Measurements from ENCODE around the gene SIDT2.
"Not testable (repeated sequence)": the region's sequence is repeated elsewhere in the genome, so short reads cannot be mapped to it uniquely, and the experiment has no call there.

Gene SIDT2

DNA sequence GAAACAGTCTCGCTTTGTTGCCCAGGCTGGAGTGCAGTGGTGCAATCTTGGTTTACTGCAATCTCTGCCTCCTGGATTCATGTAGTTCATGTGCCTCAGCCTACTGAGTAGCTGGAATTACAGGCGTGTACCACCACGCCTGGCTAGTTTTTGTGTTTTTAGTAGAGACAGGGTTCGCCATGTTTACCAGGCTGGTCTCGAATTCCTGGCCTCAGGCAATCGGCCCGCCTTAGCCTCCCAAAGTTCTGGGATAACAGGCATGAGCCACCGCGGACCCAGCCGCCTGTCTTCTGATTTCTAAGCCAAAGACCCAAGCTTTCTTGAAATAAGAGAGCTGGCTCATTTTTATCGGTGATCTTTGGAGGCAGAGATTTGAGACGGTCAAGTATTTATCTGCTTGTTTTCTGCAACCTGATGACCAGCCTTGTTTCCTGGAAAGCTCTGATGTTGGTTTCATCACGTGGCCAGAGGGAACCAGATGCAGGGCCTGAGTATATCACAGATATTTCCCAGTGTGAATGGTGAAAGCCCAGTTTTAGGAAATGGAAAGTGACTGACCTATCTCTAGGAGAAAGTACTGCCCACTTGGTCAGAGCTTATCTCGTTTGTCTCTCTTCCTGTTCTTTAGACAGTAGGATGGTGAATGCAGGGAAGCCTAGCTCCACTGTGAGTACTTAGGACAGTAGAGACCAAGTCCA lies 5.7 kb upstream of the SIDT2 start:
- no peak for DNase-seq (ENCODE audit: low spot score)

GRCh38 chr11:117175104-117175503 lies 3.4 kb upstream of the SIDT2 start:
- no peak for DNase-seq (ENCODE audit: low spot score)

DNA sequence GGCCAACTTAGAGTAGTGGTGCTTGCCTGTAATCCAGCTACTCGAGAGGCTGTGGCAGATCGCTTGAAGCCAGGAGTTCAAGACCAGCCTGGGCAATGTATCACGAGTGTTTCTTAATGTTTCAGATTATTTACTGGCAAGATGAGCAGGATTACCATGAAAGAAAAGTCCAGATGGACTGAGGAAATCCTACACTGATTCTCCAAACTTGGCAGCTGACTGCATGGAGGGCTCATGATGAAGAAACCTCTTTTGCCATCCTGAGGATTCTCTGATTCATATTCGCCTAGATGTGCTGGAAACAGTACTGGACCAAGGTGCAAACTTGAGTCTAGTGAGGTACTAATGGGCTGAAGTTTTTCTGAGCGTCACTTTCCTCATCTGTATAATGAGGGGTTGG lies 2.8 kb upstream of the SIDT2 start:
- DNase-seq (ENCODE audit: low spot score) = no peak

DNA sequence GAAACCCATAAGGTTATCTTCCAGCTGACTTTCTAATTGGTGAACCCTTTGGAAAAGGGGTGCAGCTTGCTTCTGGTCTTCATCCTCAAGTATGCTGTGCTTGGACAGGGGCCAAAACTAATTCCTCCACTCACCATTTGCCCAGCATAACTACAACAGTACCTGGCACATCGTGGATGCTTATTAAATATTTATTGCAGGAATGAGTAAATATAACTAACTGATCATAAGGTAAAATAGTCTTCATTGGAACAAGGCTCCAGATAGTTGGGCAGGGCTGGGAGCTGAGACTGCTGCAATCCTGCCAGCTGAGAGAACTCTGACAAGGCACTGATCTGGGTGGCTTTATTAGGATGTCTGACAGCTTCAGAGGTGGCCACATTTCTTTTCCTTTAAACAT lies 2.4 kb upstream of the SIDT2 start:
- DNase-seq (ENCODE audit: low spot score) = no peak

DNA sequence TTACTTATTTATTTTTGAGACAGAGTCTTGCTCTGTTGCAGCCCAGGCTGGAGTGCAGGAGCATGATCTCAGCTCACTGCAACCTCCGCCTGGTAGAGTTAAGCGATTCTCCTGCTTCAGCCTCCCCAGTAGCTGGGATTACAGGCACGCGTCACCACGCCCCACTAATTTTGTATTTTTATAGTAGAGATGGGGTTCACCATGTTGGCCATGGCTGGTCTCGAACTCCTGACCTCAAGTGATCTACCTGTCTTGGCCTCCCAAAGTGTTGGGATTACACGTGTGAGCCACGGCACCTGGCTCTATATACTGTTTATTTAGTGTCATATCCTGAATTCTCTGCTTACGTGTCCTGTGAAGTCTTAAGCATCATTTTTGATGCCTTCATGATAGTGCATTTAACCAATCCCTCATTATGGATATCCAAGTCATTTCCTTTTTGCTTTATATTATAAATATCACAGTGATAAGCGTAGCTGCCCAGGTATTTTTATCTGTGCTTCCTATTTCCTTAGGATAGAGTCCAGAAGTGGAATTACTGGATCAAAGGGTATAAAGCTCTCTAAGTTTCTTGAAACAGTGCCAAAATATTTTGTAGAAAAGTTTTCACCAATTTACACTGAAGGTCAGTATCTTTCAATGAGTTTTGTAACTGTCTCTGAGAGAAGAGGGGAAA lies 871 bp upstream of the SIDT2 start:
- DNase-seq (ENCODE audit: low spot score) = no peak

GRCh38 chr11:117179048-117179999 lies 781 bp downstream of the SIDT2 start:
- peak; percentile 28 for DNase-seq (ENCODE audit: low spot score)

- DNase-seq (ENCODE audit: low spot score) = no peak
These were observed 1.5 kb downstream of the SIDT2 start for GRCh38 chr11:117180020-117180419.

DNA sequence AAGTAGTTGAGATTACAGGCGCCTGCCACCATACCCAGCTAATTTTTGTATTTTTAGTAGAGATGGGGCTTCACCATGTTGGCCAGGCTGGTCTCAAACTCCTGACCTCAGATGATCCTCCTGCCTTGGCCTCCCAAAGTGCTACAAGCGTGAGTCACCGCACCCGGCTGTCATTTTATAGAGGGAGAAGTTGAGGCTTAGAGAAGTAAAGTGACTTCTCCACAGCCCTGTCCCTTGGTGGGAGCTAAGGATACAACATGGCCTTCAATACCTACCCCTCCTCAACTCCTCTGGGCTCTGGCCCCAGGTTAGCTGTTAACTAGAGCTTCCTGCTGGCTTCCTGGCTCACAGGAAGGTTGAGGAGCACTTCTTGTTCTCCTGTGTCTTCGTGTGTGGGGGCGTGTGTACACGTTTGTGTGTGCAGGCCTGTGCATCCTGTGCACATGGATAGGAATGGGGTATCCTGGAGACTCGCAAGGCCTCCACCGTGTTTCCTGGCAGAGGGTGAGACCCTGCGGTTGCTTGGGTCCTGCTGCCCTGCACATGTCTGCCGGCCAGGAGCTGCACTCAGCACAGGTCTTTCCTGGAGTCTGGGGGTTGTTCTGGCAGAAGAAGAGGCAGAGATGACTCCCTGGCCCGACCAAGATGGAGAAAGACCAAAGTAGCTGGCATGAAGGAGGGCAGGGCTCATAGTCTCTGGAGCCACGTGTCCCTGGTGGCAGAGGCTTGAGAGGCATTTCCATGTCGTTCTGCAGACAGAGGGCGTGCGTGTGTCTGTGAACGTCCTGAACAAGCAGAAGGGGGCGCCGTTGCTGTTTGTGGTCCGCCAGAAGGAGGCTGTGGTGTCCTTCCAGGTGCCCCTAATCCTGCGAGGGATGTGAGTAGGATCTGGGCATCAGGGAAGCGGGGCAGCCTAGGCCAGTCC lies 2.4 kb downstream of the SIDT2 start:
- DNase-seq (ENCODE audit: low spot score) = peak; percentile 54

DNA sequence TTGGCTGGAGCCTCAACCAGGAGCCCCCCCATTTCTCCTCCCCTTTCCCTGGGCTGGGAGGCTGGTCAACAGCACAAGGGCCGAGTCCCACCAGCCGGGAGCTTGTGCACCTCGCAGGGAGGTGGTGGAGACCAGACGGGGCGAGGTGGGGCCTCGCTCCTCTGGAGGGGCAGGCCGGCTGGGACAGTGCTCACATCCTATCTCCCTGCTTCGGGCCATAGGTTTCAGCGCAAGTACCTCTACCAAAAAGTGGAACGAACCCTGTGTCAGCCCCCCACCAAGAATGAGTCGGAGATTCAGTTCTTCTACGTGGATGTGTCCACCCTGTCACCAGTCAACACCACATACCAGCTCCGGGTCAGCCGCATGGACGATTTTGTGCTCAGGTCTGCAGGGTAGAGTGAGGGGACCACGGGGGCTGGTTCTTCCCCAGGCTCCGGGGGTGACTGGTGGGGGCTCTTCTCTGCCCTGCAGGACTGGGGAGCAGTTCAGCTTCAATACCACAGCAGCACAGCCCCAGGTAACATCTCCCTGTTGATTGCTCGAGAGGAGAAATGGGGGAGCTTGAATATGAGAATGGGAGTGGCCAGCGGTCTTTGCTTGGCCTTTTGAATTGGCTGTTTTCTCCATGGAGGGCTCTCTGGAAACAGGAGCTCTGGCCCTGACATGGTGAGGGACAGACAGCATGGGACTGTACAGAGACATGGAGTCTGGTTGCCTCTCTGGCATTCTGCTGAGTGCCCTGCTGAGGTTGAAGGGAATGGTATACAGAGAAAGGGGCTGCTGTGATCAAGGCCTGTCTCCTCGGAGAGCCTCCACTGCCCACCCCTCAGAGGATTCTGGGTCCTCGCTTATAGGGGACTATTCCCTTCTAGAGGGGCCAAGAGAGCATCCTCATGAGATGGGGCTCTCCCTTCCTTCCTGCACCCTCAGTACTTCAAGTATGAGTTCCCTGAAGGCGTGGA lies 3.3 kb downstream of the SIDT2 start:
- DNase-seq (ENCODE audit: low spot score) = no peak

DNA sequence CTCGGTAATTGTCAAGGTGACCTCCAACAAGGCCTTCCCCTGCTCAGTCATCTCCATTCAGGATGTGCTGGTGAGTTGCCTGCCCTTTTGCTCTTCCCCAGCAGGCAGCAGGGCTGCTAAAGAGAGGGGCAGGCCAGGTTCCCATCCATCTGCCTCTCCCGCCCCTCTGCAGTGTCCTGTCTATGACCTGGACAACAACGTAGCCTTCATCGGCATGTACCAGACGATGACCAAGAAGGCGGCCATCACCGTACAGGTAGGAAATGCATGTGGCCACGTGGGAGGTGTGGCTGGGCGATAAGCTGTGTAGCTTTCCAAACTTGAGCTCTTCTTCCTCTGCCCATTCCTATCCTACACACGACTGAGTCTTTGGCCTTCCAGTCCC lies 4.0 kb downstream of the SIDT2 start:
- DNase-seq (ENCODE audit: low spot score) = no peak

GRCh38 chr11:117183178-117183577 lies 4.6 kb downstream of the SIDT2 start:
- not testable (repeated sequence) for DNase-seq (ENCODE audit: low spot score)

DNA sequence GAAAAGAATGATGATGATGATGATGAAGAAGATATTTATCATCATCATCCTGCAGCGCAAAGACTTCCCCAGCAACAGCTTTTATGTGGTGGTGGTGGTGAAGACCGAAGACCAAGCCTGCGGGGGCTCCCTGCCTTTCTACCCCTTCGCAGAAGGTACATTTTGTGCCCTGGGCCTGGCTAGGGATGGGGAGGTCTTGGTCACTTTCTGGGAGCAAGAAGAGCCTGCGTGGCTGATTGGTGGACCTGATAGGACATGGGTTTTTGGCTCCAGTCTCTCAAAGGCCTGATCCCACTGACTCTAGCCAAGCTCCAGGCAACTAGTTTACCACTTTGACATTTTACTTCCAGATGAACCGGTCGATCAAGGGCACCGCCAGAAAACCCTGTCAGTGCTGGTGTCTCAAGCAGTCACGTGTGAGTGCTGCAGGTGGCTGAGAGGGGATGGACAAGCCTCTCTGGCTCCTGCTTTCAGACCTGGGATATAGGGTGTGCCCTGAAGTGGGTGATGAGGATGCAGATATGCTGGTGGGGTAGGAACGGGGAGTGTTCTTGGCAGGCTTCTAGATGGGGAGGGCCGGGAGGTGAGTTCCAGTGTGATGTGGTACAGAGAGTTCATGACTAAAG lies 5.3 kb downstream of the SIDT2 start:
- no peak for DNase-seq (ENCODE audit: low spot score)

GRCh38 chr11:117185736-117186430 lies 7.3 kb downstream of the SIDT2 start:
- DNase-seq (ENCODE audit: low spot score) = no peak

GRCh38 chr11:117186431-117186761 lies 7.9 kb downstream of the SIDT2 start:
- no peak for DNase-seq (ENCODE audit: low spot score)

DNA sequence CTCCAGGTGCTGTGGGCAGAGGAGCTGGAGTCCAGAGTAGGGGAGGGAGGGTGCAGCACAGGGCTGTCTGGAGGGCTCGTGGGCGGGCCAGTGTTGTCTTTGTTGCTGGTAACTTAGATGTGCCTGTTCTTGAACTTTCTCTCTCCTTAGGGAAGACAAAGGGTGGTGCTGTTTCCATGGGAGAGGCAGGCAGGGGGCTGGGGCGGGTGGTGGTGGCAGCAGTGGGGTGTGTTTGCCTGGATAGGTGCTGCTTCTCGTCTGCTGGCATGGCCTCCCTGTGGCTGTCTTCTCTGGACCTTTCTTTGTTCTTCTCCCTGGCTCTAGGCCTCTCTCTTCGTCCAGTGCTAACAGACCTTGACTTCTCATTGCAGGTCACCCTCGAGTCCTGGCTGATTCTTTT lies 8.5 kb downstream of the SIDT2 start:
- DNase-seq (ENCODE audit: low spot score) = no peak

DNA sequence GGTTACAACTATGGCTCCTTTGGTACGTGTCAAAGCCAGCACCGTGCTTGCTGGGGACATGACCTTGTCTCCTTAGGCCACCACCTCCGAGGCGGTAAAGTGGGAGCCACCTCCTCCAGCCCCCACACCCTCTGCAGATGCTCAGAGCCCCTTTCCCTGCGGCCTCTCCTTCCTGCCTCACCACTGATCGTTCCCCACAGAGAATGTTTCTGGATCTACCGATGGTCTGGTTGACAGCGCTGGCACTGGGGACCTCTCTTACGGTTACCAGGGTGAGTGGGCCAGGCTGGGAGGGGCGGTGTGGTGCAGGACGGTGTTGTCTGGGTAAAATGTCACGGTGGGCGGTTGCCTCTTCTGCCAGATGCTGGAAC lies 8.9 kb downstream of the SIDT2 start:
- no peak for DNase-seq (ENCODE audit: low spot score)

- DNase-seq (ENCODE audit: low spot score) = no peak
These were observed 9.4 kb downstream of the SIDT2 start for GRCh38 chr11:117187799-117188481.

DNA sequence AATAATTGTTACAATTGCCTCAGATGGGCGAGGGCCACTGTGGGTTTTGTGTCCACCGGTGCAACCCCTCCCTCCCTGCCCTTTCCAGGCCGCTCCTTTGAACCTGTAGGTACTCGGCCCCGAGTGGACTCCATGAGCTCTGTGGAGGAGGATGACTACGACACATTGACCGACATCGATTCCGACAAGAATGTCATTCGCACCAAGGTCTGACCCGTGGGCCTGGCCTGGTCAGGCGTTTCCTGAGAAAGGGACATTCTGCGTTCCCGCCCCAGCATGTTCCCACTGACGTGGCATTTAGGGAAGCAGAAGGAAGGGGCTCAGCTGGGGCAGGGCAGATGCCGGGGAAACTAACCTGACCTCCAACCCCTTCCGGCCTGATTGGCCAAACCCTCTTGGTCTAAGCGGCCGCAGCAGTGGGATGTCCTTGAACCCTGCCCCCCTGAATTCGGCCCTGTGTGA lies 10.1 kb downstream of the SIDT2 start:
- DNase-seq (ENCODE audit: low spot score) = no peak

Data from CD4-positive, alpha-beta T cell treated with Interleukin-6 at 100 ng/mL for 8 hours (primary cell).